DMS 273 (cell line): Measurements from ENCODE around the gene KCNMA1.
"Not testable (repeated sequence)": the region's sequence is repeated elsewhere in the genome, so short reads cannot be mapped to it uniquely, and the experiment has no call there.

Experiments
- DNase-seq: peaks from one replicate; lab custom pipeline; 2025; ENCODE audit not compliant: unreplicated experiment; lab: John Stamatoyannopoulos, UW

KCNMA1 gene

DNA sequence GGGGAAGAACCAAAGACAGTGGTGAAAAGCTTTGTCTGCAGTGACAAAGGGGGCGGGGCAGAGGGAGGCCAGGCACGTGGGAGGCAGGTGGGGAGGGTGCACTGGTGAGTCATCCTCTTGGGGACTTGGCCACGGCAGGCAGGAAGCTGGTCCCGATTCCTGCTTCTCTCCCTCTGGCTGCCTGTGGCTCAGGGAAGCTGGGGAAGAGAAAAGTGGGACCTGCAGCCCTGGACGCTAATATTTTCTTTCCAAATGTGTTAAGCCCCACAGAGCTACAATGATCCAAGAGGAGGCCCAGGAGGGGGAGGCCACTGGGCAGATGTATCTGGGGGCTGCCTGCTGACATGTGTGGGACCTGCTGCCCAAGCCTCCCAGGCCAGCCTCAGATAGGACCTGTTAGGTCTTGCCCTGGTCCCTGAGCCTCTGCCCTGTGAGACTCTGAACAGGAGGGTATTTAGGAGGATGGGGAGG is 231.8 kb downstream of the KCNMA1 start:
- peak; percentile 77 for DNase-seq

DNA sequence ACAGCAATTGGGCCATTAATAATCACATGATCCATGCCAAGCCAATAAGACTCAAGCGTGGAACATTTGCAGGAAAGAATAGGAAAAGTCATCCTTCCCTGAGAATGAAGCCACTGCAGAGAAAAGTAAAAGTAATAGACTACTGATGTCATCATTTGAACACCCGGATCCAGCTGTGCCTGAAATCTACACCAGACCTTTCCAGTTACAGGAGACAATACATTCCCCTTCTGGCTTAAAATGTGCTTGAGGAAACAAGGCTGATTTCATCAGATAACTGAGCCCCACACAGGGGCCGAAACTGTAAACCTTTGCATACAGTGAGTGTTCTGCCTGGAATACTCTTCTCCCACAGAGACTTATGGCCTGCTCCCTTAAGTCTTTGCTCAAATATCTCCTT is 232.8 kb downstream of the KCNMA1 start:
- no peak for DNase-seq

DNA sequence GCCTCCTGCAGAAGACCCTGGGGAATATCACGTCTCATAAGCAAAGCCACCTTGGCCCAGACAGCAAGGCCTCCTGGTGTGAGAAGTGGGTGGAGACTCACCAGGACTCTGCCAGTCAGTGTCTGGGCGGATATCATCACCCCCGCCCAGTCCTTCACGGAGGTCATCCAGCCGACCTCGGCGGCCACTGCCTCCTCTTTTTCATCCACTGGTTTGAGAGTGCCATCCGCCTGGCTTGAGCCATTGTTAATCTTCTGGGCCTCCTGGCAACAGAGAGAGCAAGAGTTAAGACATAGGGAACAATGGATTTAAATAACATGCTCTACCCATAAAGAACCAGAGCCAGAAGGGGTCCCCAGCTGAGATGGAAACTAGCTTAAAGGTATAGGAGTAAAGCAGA is 233.8 kb downstream of the KCNMA1 start:
- DNase-seq, result no peak

DNA sequence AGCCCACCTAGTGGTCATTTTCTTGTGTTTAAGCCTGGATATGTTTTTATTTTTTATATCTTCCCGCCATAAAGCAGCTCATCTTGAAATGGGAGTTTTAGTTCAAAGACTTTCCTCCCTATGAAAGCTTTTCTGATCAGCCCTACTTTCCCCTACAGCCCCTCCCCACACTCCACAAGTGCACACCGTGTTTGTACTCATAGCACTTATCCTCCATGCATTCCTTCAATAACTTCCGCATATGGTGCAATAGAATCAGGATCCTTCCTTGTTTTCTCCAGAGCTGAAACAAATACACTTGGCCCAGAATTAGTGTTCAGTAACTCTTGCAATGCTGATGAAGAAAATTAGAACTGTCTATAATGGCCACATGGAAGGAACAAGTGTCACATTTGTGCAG is 235.9 kb downstream of the KCNMA1 start:
- no peak for DNase-seq

DNA sequence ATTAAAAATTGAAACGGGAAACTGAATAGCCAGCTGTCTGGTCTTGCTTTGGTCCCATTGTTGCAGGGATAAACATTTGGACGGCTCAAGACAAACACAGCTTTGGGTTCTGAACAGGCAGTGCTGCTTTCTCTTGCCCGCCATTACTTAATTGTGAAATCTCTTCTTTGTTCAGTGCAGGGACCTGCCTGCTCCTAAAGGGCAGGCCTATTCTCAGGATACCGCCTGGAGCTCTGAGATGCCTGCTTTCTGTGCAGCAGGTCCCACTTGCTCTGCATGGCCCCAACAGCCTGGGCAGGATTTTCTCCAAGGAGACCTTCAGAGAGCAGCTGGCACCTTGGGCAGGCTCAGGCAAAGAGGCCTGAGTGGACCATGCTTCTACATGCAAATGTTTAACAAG is 237.6 kb downstream of the KCNMA1 start:
- peak; percentile 57 for DNase-seq

DNA sequence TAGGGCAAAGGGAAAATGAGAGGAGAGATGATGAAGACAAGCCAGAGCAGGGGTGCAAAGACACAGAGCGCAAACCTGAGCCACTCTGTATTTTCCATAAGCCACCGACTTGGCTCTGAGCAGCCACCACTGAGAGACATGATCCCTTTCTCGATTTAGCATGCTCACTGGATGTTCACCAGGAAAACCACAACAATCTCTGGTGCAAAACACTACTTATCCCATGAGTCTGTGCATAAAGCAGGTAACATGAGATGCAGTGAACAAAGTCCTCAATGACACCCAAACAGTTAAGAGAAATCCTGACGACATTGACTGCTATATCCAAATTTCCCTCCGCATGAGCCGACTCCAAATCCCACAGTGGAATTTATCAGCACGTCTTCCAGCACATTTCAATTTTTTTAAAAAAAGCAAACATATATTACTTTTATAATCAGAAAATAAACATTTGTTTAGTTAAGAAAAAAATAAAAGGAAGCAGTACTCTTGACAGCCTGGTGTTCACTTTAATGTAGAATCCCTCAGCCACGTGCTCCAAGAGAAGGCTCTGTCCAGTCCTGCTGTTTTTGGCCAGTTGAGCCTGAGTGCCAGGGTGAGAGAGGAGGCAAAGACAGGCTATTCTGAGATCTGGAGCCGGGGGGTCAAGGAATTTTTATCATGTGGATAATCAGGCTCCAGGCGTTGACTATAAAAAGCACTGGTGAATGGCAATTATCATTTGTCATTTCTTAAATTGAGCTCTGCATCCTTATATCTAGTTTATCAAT is 238.4 kb downstream of the KCNMA1 start:
- no peak for DNase-seq

DNA sequence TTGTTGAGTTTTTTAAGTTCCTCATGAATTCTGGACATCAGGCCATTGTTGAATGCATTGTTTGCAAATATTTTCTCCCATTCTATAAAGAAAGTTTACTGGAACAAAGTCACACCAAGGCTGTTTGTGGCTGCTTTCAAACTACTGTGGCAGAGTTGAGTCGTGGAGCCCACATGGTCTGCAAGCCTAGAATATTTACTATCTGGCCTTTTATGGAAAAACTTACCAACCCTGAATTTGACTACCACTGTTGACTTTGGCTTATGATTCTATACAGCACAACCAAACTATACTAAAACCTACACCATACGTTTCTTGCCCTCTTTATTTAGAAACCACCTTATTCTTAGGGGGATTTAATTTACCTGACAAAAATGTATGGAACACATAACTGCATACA is 239.1 kb downstream of the KCNMA1 start:
- no peak for DNase-seq

DNA sequence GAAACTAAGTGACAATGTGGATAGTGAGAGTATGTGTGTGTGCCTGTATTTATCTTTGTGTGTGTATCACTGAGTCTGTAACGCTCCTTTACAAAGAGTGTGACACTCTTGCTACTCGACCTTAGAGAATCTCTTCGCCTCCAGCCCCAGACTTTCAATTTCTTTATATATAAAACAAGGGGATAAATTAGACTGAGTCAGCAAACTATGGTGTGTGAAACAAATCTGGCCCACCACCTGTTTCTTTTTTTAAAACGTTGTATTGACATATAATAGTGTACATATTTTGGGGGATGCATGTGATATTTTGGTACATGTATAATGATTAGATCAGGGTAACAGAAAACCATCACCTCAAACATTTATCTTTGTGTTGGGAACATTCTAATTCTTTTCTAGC is 240.5 kb downstream of the KCNMA1 start:
- no peak for DNase-seq

DNA sequence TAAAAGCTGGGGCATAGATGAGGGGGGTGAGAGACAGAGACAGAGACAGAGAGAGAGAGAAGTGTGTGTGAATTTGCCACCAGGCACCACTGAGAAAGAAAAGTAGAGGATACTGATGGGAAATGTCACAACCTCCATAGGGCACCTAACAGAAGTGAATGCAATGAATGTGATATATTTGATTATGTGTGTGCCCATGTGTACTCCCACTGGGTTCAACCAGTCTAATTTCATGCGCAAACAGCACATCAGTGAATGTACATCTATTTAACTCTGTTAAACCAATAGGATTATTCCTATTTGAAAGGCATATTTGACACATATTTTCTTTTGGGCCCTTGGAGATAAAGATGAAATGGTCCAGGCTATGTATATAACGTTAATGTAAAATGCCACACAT is 241.3 kb downstream of the KCNMA1 start:
- no peak for DNase-seq

DNA sequence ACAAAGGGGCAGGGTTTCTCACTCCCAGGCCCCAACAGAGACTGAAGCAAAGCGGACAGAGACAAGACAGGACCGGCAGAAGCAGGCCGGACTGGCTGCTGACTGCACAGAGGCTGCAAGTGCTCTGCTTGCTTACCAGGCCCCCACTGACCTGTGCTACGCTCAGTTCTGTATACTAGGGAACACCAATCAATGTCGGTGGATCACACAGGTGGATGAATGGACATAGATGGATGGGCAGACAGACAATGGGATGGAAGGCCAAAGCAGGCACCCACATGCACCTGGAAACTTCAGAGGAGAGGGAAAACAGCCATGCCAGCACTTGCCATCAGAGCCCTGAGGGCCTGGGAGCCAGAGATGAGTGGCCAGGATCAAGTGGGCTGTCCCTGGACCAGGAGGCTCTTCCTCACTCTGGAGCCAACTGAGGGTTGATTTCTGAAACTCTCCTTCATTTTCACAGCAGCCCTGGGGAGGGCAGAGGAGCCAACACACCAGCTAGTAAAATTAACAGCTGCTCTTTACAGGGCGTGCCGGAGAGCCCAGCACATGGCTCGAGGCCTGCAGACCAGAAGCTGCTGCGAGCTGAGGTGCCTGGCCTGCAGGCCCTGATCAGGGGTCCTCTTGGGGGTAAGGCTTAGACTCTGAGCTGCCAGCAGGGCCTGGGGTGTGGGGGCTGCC is 243.6 kb downstream of the KCNMA1 start:
- peak; percentile 89 for DNase-seq

DNA sequence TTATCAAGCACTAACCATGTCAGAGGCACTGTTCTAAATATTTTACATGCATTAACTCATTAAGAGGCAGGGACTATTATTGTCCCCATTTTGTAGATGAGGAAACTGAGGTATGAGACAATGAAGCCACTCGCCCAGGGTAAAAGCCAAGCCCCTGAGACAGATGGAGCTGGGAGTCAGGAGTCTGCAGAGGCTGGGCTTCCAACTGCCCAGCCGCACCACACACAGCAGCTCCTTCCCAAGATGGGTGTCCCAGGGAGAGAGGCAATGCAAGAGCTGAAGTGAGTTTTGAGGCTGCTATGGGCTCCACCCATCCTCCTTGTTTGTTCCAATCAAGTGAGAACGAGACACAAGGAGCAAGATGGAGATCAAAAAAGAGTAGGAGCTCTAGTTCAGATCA is 244.2 kb downstream of the KCNMA1 start:
- no peak for DNase-seq

DNA sequence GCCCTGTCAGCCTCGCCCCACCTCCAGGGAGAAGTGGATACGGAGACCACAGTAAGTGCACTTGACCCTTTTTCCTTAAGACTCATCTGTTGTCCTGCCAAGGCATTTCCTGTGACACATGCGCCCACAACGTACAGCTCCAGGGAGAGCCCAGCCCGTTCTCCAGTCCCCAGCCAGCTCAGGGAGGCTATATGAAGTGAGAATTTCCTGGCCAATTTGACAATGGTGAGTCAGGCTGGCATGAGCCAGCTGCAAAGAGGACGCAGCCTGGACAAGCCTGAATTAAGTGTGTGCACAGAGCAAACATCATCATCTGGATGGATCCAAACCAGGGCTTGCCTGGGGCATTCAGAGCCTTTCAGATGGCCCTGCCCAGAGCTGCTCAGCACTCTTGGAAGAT is 244.8 kb downstream of the KCNMA1 start:
- DNase-seq, result peak; percentile 21

DNA sequence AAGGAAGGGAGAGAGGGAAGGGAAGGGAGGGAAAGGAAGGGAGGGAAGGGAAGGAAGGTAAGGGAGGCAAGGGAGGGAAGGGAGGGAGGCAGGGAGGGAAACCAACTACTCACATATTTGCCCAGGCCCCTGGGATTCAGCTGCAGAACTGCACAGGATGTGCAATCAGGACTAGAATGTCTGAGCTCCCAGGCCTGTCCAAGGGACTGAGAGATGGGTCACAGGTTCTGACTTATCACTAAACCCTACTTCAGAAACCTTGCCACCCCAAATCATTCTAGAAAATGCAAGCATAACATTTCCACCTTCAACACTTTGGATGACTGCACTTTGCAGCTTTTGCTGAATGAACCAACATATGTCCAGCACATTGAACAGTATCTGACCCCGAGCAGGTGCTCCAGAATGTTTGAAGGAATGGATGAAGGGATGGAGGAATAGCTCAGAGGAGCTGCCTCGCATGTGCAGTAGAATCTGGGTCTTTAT is 245.3 kb downstream of the KCNMA1 start:
- DNase-seq, result peak; percentile 43

DNA sequence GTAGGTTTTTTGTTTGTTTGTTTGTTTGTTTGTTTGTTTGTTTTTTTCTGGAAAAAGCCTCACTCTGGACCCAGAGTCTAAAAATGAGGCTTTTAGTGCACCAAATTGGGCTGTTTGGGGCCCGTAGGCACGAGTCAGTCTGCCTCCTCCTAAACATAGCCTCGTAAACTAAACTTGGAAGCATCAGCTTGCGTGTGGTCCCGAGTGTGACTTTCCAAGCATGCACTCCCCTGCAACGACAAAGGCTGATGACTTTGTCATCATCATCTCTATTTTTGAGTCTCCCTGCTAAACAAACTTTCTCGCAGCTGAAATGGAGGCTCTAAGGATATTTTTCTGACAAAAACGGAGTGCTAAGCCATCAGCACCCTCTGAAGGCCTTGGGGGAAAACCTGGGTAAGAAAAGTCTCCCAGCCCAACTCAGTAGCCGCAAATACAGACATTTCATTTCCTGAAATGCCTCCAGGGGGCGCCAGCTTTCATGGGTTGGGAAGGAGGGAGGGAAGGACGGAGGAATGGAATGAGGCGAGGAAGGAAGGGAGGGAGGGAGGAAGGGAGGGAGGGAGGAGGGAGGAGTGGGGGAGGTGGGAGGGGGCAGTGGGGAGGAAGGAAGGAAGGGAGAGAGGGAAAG is 245.9 kb downstream of the KCNMA1 start:
- DNase-seq, result peak; percentile 89

DNA sequence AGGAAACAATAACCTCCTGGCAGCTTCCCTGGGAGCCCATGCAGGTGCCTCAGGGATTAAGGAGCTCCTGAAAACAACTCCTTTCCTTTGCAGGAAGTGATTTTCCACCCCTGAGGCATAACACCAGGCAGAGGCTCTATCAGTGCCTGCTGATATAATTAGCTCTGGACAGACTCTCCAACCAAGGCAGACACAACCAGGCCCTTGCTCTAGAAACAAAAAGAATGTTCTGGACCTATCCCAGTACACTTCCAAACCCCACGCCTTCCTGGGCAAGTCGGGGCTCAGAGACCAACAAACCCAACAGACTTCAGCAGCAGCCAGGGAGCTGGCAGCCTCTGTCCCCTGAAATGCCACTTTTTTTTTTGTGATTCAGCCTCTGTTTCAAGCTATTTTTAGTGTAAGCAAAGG is 247.1 kb downstream of the KCNMA1 start:
- no peak for DNase-seq

DNA sequence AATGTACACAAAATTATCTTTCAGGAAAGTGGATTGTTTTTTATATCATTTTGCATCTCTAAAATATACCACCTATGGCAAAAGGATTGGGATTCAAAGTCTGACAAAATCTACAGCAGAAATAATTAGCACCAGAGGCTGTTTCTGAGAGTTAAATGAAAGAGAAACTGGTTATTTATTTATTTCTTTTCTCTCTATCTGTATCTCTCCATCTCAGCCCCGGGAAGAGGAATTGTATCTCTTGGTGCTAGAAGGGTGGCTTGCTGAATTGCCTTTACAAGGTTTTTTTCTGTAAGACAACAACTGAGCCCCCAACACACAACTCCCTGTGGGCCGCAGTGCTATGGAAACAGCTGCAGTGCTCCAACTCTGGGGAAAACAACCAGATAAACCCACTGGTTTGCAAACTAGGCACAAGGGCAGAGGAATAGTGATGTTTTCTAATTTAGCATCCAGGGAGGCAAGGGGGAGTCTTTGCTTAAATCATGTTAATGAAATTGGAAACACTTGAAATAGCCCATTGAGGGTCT is 249.0 kb downstream of the KCNMA1 start:
- no peak for DNase-seq

DNA sequence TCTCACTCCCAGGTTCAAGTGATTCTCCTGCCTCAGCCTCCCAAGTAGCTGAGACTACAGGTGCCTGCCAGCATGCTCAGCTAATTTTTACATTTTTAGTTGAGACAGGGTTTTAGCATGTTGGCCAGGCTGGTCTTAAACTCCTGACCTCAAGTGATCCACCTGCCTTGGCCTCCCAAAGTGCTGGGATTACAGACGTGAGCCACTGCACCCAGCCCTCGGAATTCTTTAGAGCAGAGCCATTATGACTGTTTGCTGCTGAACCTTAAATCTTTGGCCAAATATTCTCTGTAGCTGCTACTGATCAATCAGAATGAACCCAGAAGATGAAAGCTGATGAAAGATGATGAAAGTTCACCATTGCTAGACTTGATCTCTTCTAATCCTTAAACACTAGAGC is 249.9 kb downstream of the KCNMA1 start:
- not testable (repeated sequence) for DNase-seq

DNA sequence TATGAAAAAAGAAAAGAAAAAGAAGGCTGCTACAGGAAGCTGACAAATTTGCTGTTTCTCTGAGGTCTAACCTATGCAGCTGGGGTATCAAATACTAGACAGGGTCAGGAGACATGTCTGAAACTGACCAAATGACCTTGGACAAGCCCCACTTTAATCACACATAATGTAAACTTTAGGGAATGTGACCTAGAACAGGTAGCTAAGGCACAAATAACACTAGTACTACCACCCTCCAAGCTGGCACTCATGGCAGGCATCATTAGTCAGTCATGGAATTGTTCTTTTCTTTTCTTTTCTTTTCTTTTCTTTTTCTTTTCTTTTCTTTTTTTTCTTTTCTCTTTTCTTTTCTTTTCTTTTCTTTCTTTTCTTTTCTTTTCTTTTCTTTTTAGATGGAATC is 250.4 kb downstream of the KCNMA1 start:
- no peak for DNase-seq

DNA sequence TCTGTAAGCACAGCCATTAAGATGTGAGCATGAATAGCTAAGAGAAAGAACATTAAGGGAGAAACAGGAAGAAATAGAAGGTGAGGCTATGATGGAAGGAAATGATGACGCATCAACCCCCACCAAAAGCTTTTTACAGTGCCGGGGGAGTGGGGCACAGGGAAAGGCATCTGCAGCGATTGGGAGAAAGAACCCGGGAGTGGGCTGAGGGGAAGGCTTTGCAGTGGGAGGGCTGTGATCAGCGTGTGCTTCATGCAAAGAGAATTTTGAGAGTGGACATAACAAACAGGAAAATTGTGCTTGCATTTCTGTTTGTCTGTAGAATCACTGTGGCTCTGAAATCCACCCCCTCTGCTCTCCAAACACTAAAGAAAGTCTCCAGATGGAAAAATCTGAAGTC is 250.8 kb downstream of the KCNMA1 start:
- no peak for DNase-seq

DNA sequence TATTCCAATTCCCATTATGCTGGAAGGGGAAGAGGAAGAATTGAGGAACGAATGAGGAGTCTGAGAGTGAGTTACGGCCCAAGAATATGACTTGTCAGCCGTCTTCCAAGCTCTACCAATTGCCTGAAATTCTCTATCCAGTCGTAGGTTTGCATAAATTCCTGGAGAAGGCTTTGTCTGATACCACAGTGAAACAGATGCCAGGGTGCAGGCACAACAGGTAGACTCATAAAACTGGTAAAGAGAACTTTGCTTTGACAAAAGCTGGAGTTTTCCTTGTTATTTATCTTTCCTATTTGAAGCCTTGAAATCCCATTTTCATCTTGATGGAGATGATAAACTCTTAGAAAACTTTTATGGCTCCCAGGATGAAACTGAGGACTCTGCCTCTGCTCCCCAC is 251.2 kb downstream of the KCNMA1 start:
- no peak for DNase-seq

DNA sequence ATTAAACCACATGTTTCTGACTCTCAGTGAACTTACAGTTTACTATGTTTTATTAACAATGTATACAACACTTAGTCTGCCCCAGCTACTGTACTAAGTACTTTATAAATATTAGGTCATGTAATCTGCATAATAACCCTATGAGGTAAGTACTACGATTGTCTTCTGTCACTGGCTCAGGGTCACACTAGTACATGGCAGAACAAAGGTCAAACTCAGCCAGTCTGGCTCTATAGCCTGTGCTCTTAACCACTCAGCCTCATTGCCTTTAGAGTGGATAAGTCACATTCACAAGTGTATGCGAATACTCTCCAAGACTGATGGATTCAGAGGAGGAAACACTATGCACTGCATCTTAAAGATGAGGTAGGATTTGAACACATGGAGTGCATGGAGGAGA is 252.3 kb downstream of the KCNMA1 start:
- no peak for DNase-seq
